HT1080 (cell line): ENCODE results near the gene TRMU. TPM values are rescaled to one million over a fixed set of nuclear protein-coding genes. Genes with fewer than 3 reads are reported as not detected.
A peak's percentile ranks its signal among the peaks of the same experiment; 100 is the strongest.

ENCODE experiments used
- DNase-seq: peaks from one replicate; pipeline ENCODE4 v3.0.0-alpha.2; 2015; ENCODE audit warnings: low read depth
- total RNA-seq: library from RNA; depleted of rRNA; stranded (reverse); fragments of >200 nt; shearing (Covaris generic); gene quantifications from 2 replicates; pipeline ENCODE4 v1.2.3, GENCODE V29; 2014

TRMU gene
- total RNA-seq, 1 experiment from 2014 or later, result 68.0 TPM

DNA sequence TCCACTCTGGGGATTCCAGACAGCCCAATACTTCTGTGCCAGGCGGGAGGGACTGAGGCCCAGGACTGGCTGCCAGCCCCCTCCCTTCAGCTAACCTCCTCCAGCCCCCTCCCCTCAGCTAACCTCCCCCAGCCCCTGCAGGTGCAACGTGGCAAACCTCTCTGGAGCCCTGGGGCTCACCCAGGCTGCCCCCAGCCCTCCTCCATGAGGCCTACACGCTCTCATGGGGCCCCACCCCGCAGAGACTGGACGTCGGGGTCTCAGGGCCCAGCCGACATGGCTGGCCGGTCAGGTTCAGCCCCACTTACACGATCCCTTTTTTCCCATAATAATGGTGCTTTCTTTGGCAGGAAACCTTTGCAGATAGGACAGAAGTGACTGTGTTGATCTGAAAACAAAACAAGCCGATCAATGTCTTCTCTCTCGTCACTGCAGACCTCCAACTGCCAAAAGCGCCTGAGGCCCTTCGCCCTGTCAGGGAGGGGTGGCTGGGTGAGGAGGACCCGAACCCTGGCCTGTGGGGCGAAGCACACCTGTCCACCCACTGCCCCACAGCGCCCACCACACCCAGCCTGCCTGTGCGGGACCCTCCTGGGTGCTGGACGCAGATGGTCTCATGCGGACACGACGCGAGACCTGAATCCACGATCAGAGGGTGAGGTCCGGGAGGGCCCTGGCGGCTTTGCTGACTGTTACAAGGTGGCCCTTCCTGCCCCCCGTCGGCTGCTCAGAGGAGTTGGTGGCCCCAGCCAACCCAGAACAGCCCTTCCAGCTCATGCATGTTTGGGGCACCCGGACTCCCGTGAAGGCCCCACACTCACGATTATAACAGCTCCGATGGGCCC is 33.6 kb downstream of the TRMU start:
- no peak for DNase-seq

DNA sequence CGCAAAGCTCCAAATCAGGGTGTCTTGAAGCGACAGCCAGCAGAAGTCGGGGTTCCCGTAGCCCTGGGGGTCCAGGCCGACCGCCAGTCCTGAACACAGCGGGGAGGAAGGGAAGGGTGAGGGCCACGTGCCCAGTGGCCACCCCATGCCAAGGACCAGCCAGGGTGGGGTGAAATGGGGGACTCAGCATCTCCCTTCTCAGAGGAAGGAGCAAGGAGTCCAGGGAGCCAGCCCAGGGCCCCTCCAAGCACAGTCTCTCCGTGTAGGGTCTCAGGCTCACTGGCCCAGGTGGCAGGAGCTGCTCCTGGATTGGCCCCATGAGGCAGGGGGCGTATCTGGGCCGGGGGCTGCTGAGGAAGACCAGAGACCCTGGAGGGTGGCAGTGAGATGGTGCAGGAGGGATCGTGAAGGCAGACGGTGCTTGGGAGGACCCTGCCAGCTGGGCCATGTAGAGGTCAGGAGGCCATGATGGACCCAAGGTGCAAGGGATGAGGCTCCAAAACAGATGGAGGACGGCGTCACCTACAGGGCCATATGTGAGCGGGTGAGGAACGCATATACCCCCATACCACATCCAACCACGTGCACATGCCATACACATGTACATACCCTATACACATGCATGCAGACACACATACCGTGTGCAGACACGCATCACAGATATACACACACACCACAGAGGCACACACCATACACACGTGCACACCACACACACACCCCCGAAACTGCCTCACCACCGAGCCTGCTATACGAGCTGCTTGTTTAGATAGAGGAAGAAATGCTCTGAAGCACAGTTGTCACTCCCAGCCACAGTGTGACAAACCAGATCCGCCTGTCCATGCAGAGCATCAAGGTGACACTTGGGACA is 34.4 kb downstream of the TRMU start:
- no peak for DNase-seq

GRCh38 chr22:46370584-46371291 is 35.2 kb downstream of the TRMU start:
- no peak for DNase-seq

- no peak for DNase-seq
Observed at GRCh38 chr22:46371623-46372226, 36.2 kb downstream of the TRMU start.

DNA sequence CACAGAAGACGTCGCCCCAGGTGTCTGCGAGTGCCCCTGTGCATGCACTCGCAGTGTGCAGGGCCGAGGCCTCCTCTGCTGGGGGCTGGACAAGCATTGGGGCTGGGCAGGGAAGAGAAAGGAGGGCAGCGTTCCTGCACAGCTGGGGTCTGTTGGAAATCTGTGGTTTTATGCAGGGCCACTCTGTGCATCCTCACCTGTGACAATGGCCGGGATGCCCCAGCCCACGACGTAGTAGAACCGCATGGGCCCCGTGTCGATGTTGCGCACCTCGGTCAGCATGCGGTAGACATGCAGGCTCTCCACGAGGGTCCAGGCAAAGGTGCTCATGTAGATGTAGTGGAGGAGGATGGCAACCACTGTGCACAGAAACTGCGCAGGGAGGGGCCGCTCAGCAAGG is 37.2 kb downstream of the TRMU start:
- DNase-seq, result no peak

GRCh38 chr22:46373159-46373558 is 37.6 kb downstream of the TRMU start:
- no peak for DNase-seq

DNA sequence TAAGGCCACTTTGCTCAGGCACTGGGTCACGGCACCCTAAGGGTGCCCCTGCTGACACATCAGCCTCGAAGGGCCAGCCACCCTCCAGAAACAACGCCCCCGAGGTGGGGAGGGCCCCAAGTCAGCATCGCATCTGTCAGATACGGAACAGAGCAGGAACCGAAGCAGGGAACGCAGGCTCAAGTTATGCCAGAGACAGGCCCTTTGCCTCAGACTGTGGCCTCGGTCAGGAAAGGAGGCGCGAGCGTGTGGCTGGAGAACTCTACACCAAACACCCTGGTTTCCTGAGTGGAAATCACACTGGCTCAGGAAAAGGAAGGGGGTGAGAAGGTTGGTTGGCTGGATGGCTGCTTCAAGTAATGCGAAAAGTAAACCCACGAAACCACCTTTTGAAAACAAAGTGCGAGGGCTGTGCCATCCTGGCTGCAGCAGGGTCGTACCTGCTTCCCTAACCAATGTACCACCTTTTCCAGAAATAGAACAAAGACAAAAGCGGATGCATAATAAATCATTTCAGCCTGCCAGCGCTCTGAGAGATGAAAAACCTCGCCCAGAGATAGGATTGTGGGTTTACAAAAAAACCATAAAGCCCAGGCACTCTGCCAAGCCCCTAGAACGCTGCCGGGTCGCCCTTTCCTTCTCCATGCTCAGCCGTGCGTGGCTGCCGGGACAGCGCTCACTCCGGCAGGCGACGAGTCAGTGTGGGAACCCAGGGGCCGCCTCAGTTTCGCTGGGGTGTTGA is 38.6 kb downstream of the TRMU start:
- DNase-seq, result no peak

- DNase-seq, result no peak
Observed at GRCh38 chr22:46374663-46375474, 39.4 kb downstream of the TRMU start.

- no peak for DNase-seq
Observed at GRCh38 chr22:46376111-46376510, 40.6 kb downstream of the TRMU start.

DNA sequence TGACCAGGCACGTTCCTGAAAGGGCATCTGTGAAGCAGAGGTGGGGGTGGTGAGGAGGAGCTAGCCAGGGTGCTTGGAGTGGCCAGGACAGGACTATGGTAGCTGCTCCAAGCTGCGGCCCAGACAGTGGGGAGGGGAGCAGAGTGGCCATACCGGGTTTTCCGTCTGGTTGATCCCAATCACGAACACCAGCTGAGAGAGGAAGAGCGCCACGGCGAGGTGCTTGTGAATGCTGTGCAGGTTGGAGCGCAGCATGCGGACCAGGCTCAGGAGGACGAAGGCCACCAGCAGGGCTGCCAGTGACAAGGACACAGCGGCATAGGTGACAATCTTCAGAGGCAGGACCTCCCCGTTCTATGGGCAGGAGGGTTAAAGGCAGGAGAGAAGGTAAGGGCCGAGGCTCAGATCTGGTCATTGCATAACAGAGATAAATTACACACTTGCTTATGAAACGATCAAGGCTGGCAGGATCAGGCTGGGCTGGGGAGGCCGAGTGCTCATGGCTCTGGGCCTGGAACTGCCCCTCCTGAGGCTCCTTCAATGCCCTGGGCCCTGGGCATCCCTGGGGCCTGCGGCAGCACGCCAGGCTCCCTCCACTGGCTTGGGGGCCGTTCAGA is 41.5 kb downstream of the TRMU start:
- no peak for DNase-seq

- peak; percentile 37 for DNase-seq
Observed at GRCh38 chr22:46377525-46378425, 42.3 kb downstream of the TRMU start.

GRCh38 chr22:46378426-46379065 is 43.0 kb downstream of the TRMU start:
- DNase-seq, result no peak

GRCh38 chr22:46379066-46379930 is 43.8 kb downstream of the TRMU start:
- DNase-seq, result no peak

DNA sequence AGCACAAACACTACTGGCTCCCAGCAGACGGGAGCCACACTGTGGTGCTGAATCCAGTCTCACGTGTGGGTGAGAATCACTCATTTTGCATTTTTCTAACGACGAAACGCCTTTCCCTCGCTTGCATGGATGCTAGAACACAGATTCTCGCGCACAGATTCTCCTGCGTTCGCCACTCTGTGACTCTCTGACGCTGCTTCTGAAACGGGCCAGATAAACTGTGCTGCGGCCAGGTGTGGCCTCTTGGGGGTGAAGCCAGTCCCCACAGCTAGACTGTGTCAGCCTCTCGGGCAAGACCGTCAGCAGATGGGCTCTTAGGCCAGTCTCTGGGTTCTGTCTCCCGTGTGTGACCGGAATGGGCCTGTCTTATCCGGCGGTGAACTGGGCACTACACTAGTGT is 44.6 kb downstream of the TRMU start:
- DNase-seq, result no peak

GRCh38 chr22:46380581-46380980 is 45.1 kb downstream of the TRMU start:
- no peak for DNase-seq

- DNase-seq, result peak; percentile 41
Observed at GRCh38 chr22:46381142-46381541, 45.6 kb downstream of the TRMU start.

- DNase-seq, result no peak
Observed at GRCh38 chr22:46381731-46382130, 46.2 kb downstream of the TRMU start.
